Stimulated activated CD4-positive, alpha-beta T cell treated with anti-CD3 and anti-CD28 coated beads, TNF-alpha, amount 100 ng/mL, for 48 hours (primary cell): Measurements from ENCODE around the gene JAGN1.
"Not testable (repeated sequence)": the region's sequence is repeated elsewhere in the genome, so short reads cannot be mapped to it uniquely, and the experiment has no call there.

ENCODE experiments used
- DNase-seq, 3 donors: peaks; one replicate each; pipeline ENCODE4 v3.0.0-alpha.2; 2020; ENCODE audit warnings: low read depth in 3 of 3

The JAGN1 gene

GRCh38 chr3:9866639-9867038 is 23.8 kb upstream of the JAGN1 start:
- DNase-seq, result no peak

DNA sequence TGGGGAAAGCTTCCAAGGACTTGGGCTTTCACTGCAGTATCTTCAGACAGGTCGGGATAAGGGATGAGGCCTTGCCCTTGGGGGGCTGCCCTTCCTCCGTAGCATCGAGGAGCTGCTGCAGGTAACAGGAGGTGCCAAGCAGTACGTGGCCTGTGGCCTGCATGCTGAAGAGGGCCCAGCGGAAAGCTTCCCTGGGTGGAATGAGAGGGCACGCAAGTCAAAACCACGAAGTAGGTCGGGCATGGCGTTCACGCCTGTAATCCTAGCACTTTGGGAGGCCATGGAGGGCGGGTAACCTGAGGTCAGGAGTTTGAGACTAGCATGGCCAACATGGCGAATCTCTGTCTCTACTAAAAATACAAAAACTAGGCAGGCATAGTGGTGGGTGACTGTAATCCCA is 23.3 kb upstream of the JAGN1 start:
- no peak for DNase-seq

DNA sequence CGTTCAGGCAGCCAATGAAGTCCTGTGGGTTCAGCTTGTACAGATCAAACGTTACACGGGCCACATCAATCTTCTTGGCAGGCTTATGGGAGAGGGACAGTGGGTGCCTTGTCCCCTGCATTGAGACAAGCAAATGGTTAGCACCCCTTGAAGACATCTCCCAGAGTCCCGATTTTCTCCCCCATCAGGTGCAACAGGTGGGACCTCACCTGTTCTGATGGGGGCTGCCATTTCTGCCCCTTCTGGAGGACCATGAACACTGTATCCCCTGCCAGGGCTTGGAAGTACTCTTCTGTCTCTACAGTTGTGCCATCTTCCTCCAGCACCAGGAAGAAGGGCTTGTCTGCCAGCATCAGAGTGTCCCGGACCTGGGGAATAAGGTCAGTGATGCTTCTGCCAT is 20.5 kb upstream of the JAGN1 start:
- DNase-seq, result no peak

- DNase-seq, result no peak
Measured at GRCh38 chr3:9870978-9871377, 19.4 kb upstream of the JAGN1 start.

GRCh38 chr3:9872067-9872466 is 18.3 kb upstream of the JAGN1 start:
- DNase-seq, result not testable (repeated sequence)

- no peak for DNase-seq
Measured at GRCh38 chr3:9875448-9875847, 15.0 kb upstream of the JAGN1 start.

DNA sequence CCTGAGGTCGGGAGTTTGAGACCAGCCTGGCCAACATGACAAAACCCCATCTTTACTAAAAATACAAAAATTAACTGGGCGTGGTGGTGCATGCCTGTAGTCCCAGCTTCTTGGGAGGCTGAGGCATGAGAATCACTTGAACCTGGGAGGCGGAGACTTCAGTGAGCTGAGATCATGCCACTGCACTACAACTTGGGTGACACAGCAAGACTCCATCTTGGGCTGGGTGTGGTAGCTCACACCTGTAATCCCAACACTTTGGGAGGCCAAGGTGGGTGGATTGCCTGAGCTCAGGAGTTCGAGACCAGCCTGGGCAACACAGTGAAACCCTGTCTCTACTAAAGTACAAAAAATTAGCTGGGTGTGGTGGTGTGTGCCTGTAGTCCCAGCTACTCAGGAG is 14.2 kb upstream of the JAGN1 start:
- DNase-seq, result not testable (repeated sequence)

DNA sequence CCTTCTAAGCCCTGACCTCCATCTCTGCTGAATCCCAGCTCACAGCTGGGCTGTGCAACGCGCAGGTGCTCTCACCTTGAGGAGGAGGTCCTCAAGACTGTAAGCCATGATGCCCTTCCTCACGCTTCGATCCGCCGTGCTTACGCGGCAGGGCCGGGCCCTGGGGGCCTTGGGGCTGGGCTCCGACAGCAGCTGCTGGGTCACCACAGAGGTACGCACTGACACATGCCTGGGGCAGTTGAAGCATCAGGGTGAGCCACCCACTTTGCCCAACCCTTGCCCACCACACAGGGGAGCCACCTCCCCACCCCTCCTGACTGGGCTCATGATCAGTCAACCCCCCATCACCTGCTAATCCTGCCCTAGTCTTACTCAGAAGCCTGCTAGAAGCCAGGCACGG is 13.4 kb upstream of the JAGN1 start:
- DNase-seq, result no peak

- no peak for DNase-seq
Measured at GRCh38 chr3:9878700-9879099, 11.7 kb upstream of the JAGN1 start.

- no peak for DNase-seq
Measured at GRCh38 chr3:9879830-9880549, 10.4 kb upstream of the JAGN1 start, which contains the start of gene CIDEC. CIDEC (minus strand) TSS chr3:9880253; CDS start chr3:9878486, 1,767 bp downstream.

DNA sequence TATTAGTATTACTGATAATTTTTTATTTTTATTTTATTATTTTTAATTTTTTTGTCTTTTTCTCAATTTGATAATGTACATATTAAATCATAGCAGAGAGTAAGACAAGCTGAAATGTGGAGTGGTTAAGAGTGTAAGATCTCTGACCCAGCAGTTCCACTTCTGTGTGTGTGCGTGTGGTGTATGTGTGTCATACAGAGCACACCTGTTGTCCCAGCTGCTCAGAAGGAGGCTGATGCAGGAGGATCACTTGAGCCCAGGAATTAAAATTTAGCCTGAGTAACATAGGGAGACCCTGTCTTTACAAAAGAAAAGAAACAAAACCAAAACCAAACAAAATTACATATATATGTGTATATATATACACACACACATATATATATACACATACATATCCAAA is 9.0 kb upstream of the JAGN1 start:
- DNase-seq, result no peak

GRCh38 chr3:9883706-9884554 is 6.5 kb upstream of the JAGN1 start:
- no peak for DNase-seq

DNA sequence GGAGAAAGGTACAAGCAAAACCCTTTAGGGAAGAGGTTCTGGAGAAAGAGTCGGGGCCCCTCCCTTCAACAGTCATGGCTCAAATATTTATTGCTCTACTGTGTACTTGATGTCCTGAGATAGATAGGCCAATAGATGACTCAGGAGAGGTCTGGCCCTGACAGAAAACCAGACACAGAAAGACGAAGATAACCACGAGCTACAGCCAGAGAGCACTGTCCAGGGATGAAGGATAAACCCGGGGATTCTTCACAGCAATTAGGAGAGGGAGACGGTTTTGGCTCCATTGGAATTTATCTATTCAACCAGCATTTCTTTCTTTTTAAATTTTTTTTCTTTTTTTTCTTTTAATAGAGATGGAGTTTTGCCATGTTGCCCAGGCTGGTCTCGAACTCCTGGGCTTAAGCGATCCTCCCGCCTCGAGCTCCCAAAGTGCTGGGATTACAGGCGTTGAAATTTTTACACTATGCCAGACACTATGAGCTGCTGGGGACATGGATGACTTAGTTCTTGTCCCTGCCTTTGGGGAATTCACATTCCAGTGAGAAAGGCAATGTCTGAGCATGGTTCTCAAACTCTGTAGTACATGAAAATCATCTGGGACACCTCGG is 5.8 kb upstream of the JAGN1 start:
- no peak for DNase-seq

GRCh38 chr3:9886328-9886727 is 4.1 kb upstream of the JAGN1 start:
- no peak for DNase-seq

DNA sequence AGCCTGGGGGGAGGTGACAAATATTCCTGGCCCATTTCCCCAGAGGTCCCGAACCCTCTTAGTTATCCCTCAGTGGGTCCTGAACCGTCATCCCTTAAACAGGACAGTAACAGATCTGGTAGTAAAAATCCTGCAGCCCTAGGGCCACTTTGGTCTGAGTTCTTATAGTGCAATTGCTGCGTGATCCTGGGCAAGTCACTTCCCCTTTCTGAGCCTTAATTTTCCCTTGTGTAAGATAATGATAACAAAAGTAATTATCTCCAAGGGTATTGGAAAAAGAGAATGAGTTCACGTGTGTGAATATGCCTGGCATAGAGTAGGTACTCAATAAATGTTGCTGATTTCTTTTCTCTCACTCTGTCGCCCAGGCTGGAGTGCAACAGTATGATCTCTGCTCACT is 2.9 kb upstream of the JAGN1 start:
- no peak for DNase-seq

GRCh38 chr3:9888540-9888939 is 1.9 kb upstream of the JAGN1 start:
- DNase-seq, result no peak

DNA sequence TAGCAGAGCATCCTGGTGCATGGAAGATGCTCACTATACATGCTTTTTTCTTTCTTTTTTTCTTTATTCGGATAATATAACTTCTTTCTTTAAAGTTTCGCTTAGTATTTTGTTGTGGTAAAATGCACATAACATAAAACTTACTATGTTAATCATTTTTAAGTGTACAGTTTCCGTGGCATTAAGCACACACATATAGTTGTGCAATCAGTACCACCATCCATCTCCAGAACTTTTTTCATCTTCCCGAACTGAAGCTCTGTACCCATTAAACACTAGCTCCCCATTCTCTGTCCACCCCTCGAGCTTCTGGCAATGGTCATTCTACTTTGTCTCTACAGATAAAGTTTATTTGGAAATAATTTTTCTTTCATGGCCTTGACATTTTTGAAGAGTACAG is 1.0 kb upstream of the JAGN1 start:
- DNase-seq, result no peak

- DNase-seq, result no peak
Measured at GRCh38 chr3:9891072-9891622, 737 bp downstream of the JAGN1 start.

GRCh38 chr3:9893739-9894138 is 3.3 kb downstream of the JAGN1 start:
- DNase-seq, result no peak

- not testable (repeated sequence) for DNase-seq
Measured at GRCh38 chr3:9895715-9896114, 5.3 kb downstream of the JAGN1 start.

DNA sequence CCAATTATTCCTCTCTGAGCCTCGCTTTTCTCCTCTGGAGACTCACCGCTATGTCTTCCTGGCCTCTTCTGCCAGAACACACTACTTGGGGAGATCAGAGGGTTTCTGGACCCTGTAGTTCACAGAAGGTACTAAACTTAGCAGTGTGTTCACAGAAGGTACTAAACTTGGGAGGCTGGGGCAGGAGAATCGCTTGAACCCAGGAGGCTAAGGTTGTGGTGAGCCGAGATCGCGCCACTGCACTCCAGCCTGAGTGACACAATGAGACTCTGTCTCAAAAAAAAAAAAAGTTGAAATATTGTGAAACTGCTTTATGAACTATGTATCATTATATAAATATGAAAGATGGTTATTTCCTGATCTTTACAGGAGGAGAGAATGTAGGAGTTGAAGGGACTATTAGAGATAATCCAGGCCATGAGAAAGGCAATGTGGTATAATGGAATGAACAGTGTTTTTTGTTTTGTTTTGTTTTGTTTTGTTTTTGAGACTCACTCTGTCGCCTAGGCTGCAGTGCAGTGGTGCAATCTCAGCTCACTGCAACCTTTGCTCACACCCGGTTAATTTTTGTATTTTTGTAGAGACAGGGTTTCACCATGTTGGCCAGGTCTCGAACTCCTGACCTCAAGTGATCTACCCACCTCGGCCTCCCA is 6.5 kb downstream of the JAGN1 start:
- not testable (repeated sequence) for DNase-seq
